Chondrocyte (in vitro differentiated cells): ENCODE results near the gene RIC8B. TPM values are rescaled to one million over a fixed set of nuclear protein-coding genes. Genes with fewer than 3 reads are reported as not detected.

Source experiments
- DNase-seq: peaks from one replicate; pipeline ENCODE4 v3.0.0; 2021; ENCODE audit warnings: mixed read lengths, low spot score
- H3K27ac Mint-ChIP-seq: one replicate; pipeline ENCODE4 v1.8.0; 2021; ENCODE audit warnings: mild to moderate bottlenecking, moderate library complexity, mixed read lengths; ENCODE audit not compliant: unreplicated experiment
- H3K27me3 Mint-ChIP-seq: 2 replicates; pipeline ENCODE4 v1.8.0; 2021; ENCODE audit warnings: low read depth, mixed read lengths
- H3K36me3 Mint-ChIP-seq: 2 replicates; pipeline ENCODE4 v1.8.0; 2021; ENCODE audit warnings: low read depth, mixed read lengths
- H3K4me1 Mint-ChIP-seq: 2 replicates; pipeline ENCODE4 v1.8.0; 2021; ENCODE audit warnings: low read depth, mild to moderate bottlenecking, mixed read lengths
- H3K4me3 Mint-ChIP-seq: one replicate; pipeline ENCODE4 v1.8.0; 2021; ENCODE audit warnings: mild to moderate bottlenecking, moderate library complexity, mixed read lengths; ENCODE audit not compliant: unreplicated experiment
- H3K9me3 Mint-ChIP-seq: 2 replicates; pipeline ENCODE4 v1.8.0; 2021; ENCODE audit warnings: low read depth, mixed read lengths
- total RNA-seq: library from RNA; stranded (reverse); gene quantifications from 3 replicates; pipeline ENCODE4 v1.2.1, GENCODE V29; 2021
- TF ChIP-seq, protein P1 (sequence below): fragments of 200-600 bp; sonication (generic); IDR thresholded peaks from 2 replicates; pipeline ENCODE4 v1.5.0; 2021; ENCODE audit warnings: antibody characterized with exemption, mild to moderate bottlenecking, moderate library complexity

The RIC8B gene
- total RNA-seq, 1 donor from 2014 or later, result 12.3 TPM

DNA sequence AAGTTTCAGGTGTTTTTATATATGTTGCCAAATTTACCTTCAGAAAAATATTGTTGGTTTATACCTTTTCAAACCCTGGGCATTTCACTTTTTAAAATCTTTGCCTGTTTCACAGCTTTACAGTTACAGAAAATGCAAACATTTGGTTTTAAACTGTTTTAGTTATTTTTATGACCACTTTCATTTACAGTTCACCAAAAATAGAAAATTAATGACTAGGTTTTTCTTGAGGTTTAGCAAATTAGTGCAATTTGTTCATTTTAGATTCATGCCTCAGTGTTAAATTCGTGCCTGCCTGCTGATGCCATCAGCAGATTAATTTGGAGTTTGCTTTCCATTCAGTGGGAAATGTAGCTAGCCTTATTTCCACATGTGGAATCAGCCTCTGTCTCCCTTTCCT, 45.5 kb downstream of the RIC8B start:
- Mint-ChIP-seq H3K4me1 (no peaks in the 10 kb centered on the region), H3K27ac (no peak overlapping the region), H3K4me3 (no peak overlapping the region), H3K36me3 (peaks cover 9% of the 10 kb centered on the region), H3K27me3 (no peaks in the 10 kb centered on the region), H3K9me3 (no peaks in the 10 kb centered on the region)
- no peak for DNase-seq
- TF ChIP-seq, protein P1, sequence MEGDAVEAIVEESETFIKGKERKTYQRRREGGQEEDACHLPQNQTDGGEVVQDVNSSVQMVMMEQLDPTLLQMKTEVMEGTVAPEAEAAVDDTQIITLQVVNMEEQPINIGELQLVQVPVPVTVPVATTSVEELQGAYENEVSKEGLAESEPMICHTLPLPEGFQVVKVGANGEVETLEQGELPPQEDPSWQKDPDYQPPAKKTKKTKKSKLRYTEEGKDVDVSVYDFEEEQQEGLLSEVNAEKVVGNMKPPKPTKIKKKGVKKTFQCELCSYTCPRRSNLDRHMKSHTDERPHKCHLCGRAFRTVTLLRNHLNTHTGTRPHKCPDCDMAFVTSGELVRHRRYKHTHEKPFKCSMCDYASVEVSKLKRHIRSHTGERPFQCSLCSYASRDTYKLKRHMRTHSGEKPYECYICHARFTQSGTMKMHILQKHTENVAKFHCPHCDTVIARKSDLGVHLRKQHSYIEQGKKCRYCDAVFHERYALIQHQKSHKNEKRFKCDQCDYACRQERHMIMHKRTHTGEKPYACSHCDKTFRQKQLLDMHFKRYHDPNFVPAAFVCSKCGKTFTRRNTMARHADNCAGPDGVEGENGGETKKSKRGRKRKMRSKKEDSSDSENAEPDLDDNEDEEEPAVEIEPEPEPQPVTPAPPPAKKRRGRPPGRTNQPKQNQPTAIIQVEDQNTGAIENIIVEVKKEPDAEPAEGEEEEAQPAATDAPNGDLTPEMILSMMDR, result no peak

DNA sequence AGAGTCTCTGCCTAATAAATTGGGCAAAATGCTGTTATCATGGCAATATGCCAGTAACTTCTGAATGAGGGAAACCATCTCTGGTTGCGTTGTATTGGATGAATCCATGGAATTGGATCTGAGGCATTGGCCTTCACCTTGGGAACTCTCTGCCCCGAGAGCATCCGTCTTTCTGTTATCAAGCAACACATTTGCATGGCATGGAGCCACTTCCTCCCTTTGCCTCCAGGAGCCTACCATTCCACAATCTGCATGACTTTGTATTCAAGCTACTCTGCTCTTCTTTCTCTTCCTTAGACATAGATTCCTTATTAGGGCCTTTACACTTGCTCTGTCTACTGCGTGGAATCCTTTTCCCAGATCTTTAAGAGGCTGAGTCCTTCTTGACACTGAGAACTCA, 57.2 kb downstream of the RIC8B start:
- H3K27ac Mint-ChIP-seq, result no peak overlapping the region
- H3K4me3 Mint-ChIP-seq, result no peak overlapping the region
- peaks cover 15% of the 10 kb centered on the region for H3K36me3 Mint-ChIP-seq
- H3K9me3 Mint-ChIP-seq, result peaks cover 7% of the 10 kb centered on the region
- no peaks in the 10 kb centered on the region for H3K4me1 Mint-ChIP-seq
- DNase-seq, result no peak
- TF ChIP-seq, protein P1, result no peak
- H3K27me3 Mint-ChIP-seq, result no peaks in the 10 kb centered on the region

DNA sequence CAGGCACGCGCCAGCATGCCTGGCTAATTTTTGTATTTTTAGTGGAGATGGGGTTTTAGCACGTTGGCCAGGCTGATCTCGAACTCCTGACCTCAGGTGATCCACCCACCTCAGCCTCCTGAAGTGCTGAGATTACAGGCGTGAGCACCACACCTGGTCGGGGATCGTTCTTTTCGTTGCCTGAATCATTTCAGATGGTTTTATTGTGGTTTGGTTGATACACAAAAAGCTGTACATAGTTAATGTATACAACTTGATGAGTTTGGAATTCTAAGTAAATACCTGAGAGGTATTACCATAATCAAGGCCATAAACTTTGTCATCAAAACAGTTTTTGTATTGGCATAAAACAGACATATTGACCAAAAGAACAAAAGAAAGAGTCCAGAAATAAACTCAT, 63.3 kb downstream of the RIC8B start:
- H3K27ac Mint-ChIP-seq, result no peak overlapping the region
- H3K4me1 Mint-ChIP-seq, result peaks cover 39% of the 10 kb centered on the region
- H3K27me3 Mint-ChIP-seq, result no peaks in the 10 kb centered on the region

DNA sequence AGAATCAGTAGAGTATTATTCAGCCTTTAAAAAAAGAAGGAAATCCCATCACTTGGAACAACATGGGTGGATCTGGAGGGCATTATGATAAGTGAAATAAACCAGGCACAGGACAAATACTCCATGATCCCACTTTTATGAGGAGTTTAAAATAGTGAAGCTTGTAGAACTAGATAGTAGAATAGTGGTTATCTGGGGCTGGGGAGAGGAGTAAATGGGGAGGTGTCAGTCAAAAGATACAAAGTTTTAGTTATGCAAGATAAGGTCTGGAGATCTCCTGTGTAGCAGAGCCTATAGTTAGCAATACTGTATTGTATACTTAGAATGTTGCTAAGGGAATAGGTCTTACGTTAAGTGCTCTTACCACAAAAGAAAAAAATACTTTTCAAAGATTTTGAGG, 64.9 kb downstream of the RIC8B start:
- TF ChIP-seq, protein P1, result no peak
- peaks cover 39% of the 10 kb centered on the region for H3K4me1 Mint-ChIP-seq
- no peaks in the 10 kb centered on the region for H3K27me3 Mint-ChIP-seq
- H3K4me3 Mint-ChIP-seq, result no peak overlapping the region
- peaks cover 2% of the 10 kb centered on the region for H3K9me3 Mint-ChIP-seq
- peak overlapping the region; percentile 86 for H3K27ac Mint-ChIP-seq
- H3K36me3 Mint-ChIP-seq, result peaks cover 6% of the 10 kb centered on the region
- DNase-seq, result no peak

More for the DNA sequence above, 63.3 kb downstream of the RIC8B start:
- peaks cover 4% of the 10 kb centered on the region for H3K36me3 Mint-ChIP-seq
- TF ChIP-seq, protein P1, result no peak
- H3K9me3 Mint-ChIP-seq, result peaks cover 2% of the 10 kb centered on the region
- no peak for DNase-seq
- no peak overlapping the region for H3K4me3 Mint-ChIP-seq

DNA sequence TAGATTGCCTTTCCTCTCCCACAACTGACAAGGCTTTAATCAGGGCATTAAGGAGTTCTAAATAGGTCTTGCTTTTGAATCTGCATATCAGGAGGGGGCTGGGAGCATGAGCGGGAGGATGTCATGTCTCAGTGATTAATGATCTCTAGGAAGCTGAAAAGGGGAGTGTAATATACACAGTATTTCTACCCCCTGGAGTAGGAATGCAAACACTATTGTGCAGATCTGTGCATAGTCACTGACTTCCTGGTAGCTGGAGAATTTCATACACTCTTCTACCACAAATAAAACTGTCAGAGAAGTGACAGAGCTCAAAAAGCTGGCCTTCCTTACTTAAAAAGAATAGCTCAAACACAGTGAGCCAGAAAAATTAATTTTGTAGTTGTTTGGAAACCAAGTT, 65.8 kb downstream of the RIC8B start:
- Mint-ChIP-seq H3K27ac (peak overlapping the region; percentile 86), H3K4me1 (peaks cover 39% of the 10 kb centered on the region), H3K27me3 (no peaks in the 10 kb centered on the region), H3K9me3 (no peaks in the 10 kb centered on the region), H3K36me3 (peaks cover 4% of the 10 kb centered on the region), H3K4me3 (no peak overlapping the region)
- no peak for DNase-seq
- TF ChIP-seq, protein P1, result no peak
